Activated CD4-positive, CD25-positive, alpha-beta regulatory T cell treated with anti-CD3 and anti-CD28 coated beads, Interleukin-2, amount 50 U/mL, for 16 hours (primary cell): ENCODE data around the gene CASP7.

ENCODE experiments used
- DNase-seq: peaks from one replicate; pipeline ENCODE4 v3.0.0-alpha.2; 2020; ENCODE audit warnings: low read depth, low spot score

Gene CASP7

GRCh38 chr10:113712755-113713639 lies 33.3 kb downstream of the CASP7 start:
- DNase-seq: no peak

GRCh38 chr10:113713640-113713982 lies 33.9 kb downstream of the CASP7 start:
- DNase-seq: no peak

GRCh38 chr10:113716109-113716910 lies 36.6 kb downstream of the CASP7 start:
- DNase-seq: no peak

- no peak for DNase-seq
These were observed 39.5 kb downstream of the CASP7 start for GRCh38 chr10:113718969-113719822.

GRCh38 chr10:113720386-113720785 lies 40.7 kb downstream of the CASP7 start:
- DNase-seq: no peak

- no peak for DNase-seq
These were observed 52.6 kb downstream of the CASP7 start for GRCh38 chr10:113732160-113732881.

GRCh38 chr10:113732966-113733365 lies 53.3 kb downstream of the CASP7 start:
- DNase-seq: no peak

GRCh38 chr10:113733635-113734034 lies 53.9 kb downstream of the CASP7 start:
- DNase-seq: no peak

GRCh38 chr10:113735913-113736312 lies 56.2 kb downstream of the CASP7 start:
- no peak for DNase-seq

GRCh38 chr10:113736576-113736975 lies 56.9 kb downstream of the CASP7 start:
- DNase-seq: no peak

GRCh38 chr10:113739031-113739430 lies 59.3 kb downstream of the CASP7 start:
- DNase-seq: no peak

- no peak for DNase-seq
These were observed 59.9 kb downstream of the CASP7 start for GRCh38 chr10:113739577-113739976.

GRCh38 chr10:113740850-113741249 lies 61.1 kb downstream of the CASP7 start:
- no peak for DNase-seq

GRCh38 chr10:113742466-113742865 lies 62.8 kb downstream of the CASP7 start:
- no peak for DNase-seq

GRCh38 chr10:113743594-113743993 lies 63.9 kb downstream of the CASP7 start:
- no peak for DNase-seq

GRCh38 chr10:113745374-113745773 lies 65.7 kb downstream of the CASP7 start:
- no peak for DNase-seq

GRCh38 chr10:113746217-113746957 lies 66.7 kb downstream of the CASP7 start:
- no peak for DNase-seq

- no peak for DNase-seq
These were observed 71.5 kb downstream of the CASP7 start, which contains the start of gene PLEKHS1 for GRCh38 chr10:113751181-113751732. Gene PLEKHS1 (plus strand): TSS chr10:113751682. CDS start chr10:113755278, 3,596 bp downstream.

- no peak for DNase-seq
These were observed 72.8 kb downstream of the CASP7 start for GRCh38 chr10:113752553-113752952.
